GM21529 (cell line): ENCODE measurements around the gene PNP.
"Not testable (repeated sequence)": the region's sequence is repeated elsewhere in the genome, so short reads cannot be mapped to it uniquely, and the experiment has no call there.

Experiments
- ATAC-seq: cut with Tn5 transposase; IDR thresholded peaks from one replicate; pipeline ENCODE4 v1.9.1; 2021; ENCODE audit not compliant: unreplicated experiment

The PNP gene

GRCh38 chr14:20489093-20489994 is 20.1 kb downstream of the PNP start:
- ATAC-seq = peak; percentile 48

- ATAC-seq = no peak
Observed at GRCh38 chr14:20490563-20490962, 21.4 kb downstream of the PNP start.

GRCh38 chr14:20492486-20492885 is 23.3 kb downstream of the PNP start:
- no peak for ATAC-seq

- no peak for ATAC-seq
Observed at GRCh38 chr14:20493634-20494033, 24.4 kb downstream of the PNP start.

- no peak for ATAC-seq
Observed at GRCh38 chr14:20494935-20495766, 25.9 kb downstream of the PNP start.

GRCh38 chr14:20498622-20499021 is 29.4 kb downstream of the PNP start:
- ATAC-seq = no peak

- ATAC-seq = no peak
Observed at GRCh38 chr14:20499108-20499507, 29.9 kb downstream of the PNP start.

- ATAC-seq = no peak
Observed at GRCh38 chr14:20499881-20500280, 30.7 kb downstream of the PNP start.

GRCh38 chr14:20501346-20501745 is 32.1 kb downstream of the PNP start:
- no peak for ATAC-seq

- ATAC-seq = no peak
Observed at GRCh38 chr14:20503898-20504297, 34.7 kb downstream of the PNP start.

GRCh38 chr14:20506276-20506675 is 37.1 kb downstream of the PNP start:
- not testable (repeated sequence) for ATAC-seq

- not testable (repeated sequence) for ATAC-seq
Observed at GRCh38 chr14:20506752-20507151, 37.5 kb downstream of the PNP start.

GRCh38 chr14:20507537-20507936 is 38.3 kb downstream of the PNP start:
- not testable (repeated sequence) for ATAC-seq

- no peak for ATAC-seq
Observed at GRCh38 chr14:20508367-20508766, 39.2 kb downstream of the PNP start.

- ATAC-seq = no peak
Observed at GRCh38 chr14:20512177-20512905, 43.1 kb downstream of the PNP start.

- no peak for ATAC-seq
Observed at GRCh38 chr14:20515846-20516245, 46.6 kb downstream of the PNP start.

GRCh38 chr14:20516921-20517320 is 47.7 kb downstream of the PNP start:
- ATAC-seq = no peak

GRCh38 chr14:20522332-20522731 is 53.1 kb downstream of the PNP start:
- no peak for ATAC-seq

- ATAC-seq = no peak
Observed at GRCh38 chr14:20524027-20524426, 54.8 kb downstream of the PNP start.
